ENCODE results near the gene ZNF654. TPM values are rescaled to one million over a fixed set of nuclear protein-coding genes. Genes with fewer than 3 reads are reported as not detected.

The ZNF654 gene
- total RNA-seq, 1 experiment from 2014 or later, result 12.4 TPM

- Mint-ChIP-seq H3K4me3 (ENCODE audit: unreplicated experiment) (no peak overlapping the region), H3K27me3 (ENCODE audit: insufficient read depth, unreplicated experiment) (no peaks in the 10 kb centered on the region), H3K4me1 (ENCODE audit: insufficient read depth, unreplicated experiment) (peaks cover 11% of the 10 kb centered on the region), H3K36me3 (ENCODE audit: insufficient read depth, unreplicated experiment) (peaks cover 8% of the 10 kb centered on the region), H3K9me3 (ENCODE audit: unreplicated experiment) (peaks cover 13% of the 10 kb centered on the region), H3K27ac (ENCODE audit: low read depth, unreplicated experiment) (no peak overlapping the region)
- intact Hi-C loops (cut with micrococcal nuclease), result no loop called here
- POLR2A ChIA-PET, result no interaction called here
- TF ChIP-seq CTCF (IDR thresholded peaks at IDR 0.05; ENCODE audit: unreplicated experiment), result no peak
- CTCF ChIA-PET, result interaction anchor here (0.5 to 2.1 kb wide), 2 partner anchors 12 to 1131 kb away, joined by 4 to 9 read pairs; no protein-coding TSS in a partner anchor
- no TSS peak for BruUV-seq (replicated peaks)
- DNase-seq (ENCODE audit: unreplicated experiment), result no peak
These were observed 42.1 kb downstream of the ZNF654 start for GRCh38 chr3:88101142-88101541.

- intact Hi-C loops (cut with micrococcal nuclease), result no loop called here
- DNase-seq (ENCODE audit: unreplicated experiment), result peak; percentile 12
- POLR2A ChIA-PET, result no interaction called here
- Mint-ChIP-seq H3K27me3 (ENCODE audit: insufficient read depth, unreplicated experiment) (no peaks in the 10 kb centered on the region), H3K9me3 (ENCODE audit: unreplicated experiment) (peaks cover 13% of the 10 kb centered on the region), H3K36me3 (ENCODE audit: insufficient read depth, unreplicated experiment) (no peaks in the 10 kb centered on the region), H3K27ac (ENCODE audit: low read depth, unreplicated experiment) (no peak overlapping the region), H3K4me1 (ENCODE audit: insufficient read depth, unreplicated experiment) (peaks cover 15% of the 10 kb centered on the region), H3K4me3 (ENCODE audit: unreplicated experiment) (no peak overlapping the region)
- CTCF ChIA-PET, result interaction anchor here (0.6 kb wide), 1 partner anchor 207 kb away, joined by 3 read pairs; no protein-coding TSS in a partner anchor
- no TSS peak for BruUV-seq (replicated peaks)
- no peak for TF ChIP-seq CTCF (IDR thresholded peaks at IDR 0.05; ENCODE audit: unreplicated experiment)
These were observed 46.3 kb downstream of the ZNF654 start for GRCh38 chr3:88105325-88105724.

- Mint-ChIP-seq H3K4me1 (ENCODE audit: insufficient read depth, unreplicated experiment) (peaks cover 11% of the 10 kb centered on the region), H3K9me3 (ENCODE audit: unreplicated experiment) (no peaks in the 10 kb centered on the region), H3K36me3 (ENCODE audit: insufficient read depth, unreplicated experiment) (peaks cover 25% of the 10 kb centered on the region), H3K4me3 (ENCODE audit: unreplicated experiment) (no peak overlapping the region), H3K27ac (ENCODE audit: low read depth, unreplicated experiment) (no peak overlapping the region), H3K27me3 (ENCODE audit: insufficient read depth, unreplicated experiment) (no peaks in the 10 kb centered on the region)
- no peak for TF ChIP-seq CTCF (IDR thresholded peaks at IDR 0.05; ENCODE audit: unreplicated experiment)
- no TSS peak for BruUV-seq (replicated peaks)
- no peak for DNase-seq (ENCODE audit: unreplicated experiment)
- ChIA-PET CTCF (interaction anchor here (0.5 to 2.5 kb wide), 13 partner anchors 9 to 853 kb away, joined by 3 to 30 read pairs (median 6); no protein-coding TSS in a partner anchor), POLR2A (interaction anchor here (0.6 to 3.1 kb wide), 3 partner anchors 48 to 1067 kb away, joined by 3 to 30 read pairs (median 7); partner anchors contain the start of genes CGGBP1 and ZNF654)
- intact Hi-C loops (cut with micrococcal nuclease), result loop anchor here (2.0 to 10.0 kb wide), 2 partner anchors 607 to 761 kb away; no protein-coding TSS in a partner anchor
These were observed 53.2 kb downstream of the ZNF654 start for GRCh38 chr3:88112289-88112688.

- Mint-ChIP-seq H3K9me3 (ENCODE audit: unreplicated experiment) (no peaks in the 10 kb centered on the region), H3K4me3 (ENCODE audit: unreplicated experiment) (no peak overlapping the region), H3K36me3 (ENCODE audit: insufficient read depth, unreplicated experiment) (peaks cover 31% of the 10 kb centered on the region), H3K4me1 (ENCODE audit: insufficient read depth, unreplicated experiment) (peaks cover 17% of the 10 kb centered on the region), H3K27me3 (ENCODE audit: insufficient read depth, unreplicated experiment) (no peaks in the 10 kb centered on the region), H3K27ac (ENCODE audit: low read depth, unreplicated experiment) (peak overlapping the region; percentile 23)
- TSS peak; percentile 10 for BruUV-seq (replicated peaks)
- ChIA-PET CTCF (interaction anchor here (0.6 to 2.5 kb wide), 48 partner anchors 10 to 1151 kb away, joined by 3 to 30 read pairs (median 4); no protein-coding TSS in a partner anchor), POLR2A (interaction anchor here (0.7 to 3.1 kb wide), 4 partner anchors 50 to 1132 kb away, joined by 3 to 30 read pairs (median 4); partner anchors contain the start of genes CGGBP1 and ZNF654)
- TF ChIP-seq CTCF (IDR thresholded peaks at IDR 0.05; ENCODE audit: unreplicated experiment), result peak; percentile 58
- intact Hi-C loops (cut with micrococcal nuclease), result loop anchor here (1.0 to 10.0 kb wide), 5 partner anchors 54 to 815 kb away; partner anchors contain the start of genes CGGBP1 and ZNF654
- DNase-seq (ENCODE audit: unreplicated experiment), result peak; percentile 81
These were observed 54.5 kb downstream of the ZNF654 start for GRCh38 chr3:88113311-88114162.

Measured in MCF 10A (cell line).